Mucosa of descending colon (tissue), 3 donors: Measurements from ENCODE around the gene CDK10. TPM values are rescaled to one million over a fixed set of nuclear protein-coding genes. Genes with fewer than 3 reads are reported as not detected.

ENCODE experiments used
- ATAC-seq: fragments of 200-7000 bp; cut with Tn5 transposase; one replicate; pipeline ENCODE4 v1.9.1; 2020; ENCODE audit warnings: mild to moderate bottlenecking, moderate library complexity
- DNase-seq, 3 donors: peaks; one replicate each; pipeline ENCODE4 v3.0.0-alpha.2; 2020
- H3K36me3 ChIP-seq: fragments of 200-600 bp; one replicate; pipeline ENCODE4 v1.8.0; 2021; ENCODE audit warnings: low read depth, mild to moderate bottlenecking
- H3K4me1 ChIP-seq: fragments of 200-600 bp; one replicate; pipeline ENCODE4 v1.8.0; 2021; ENCODE audit warnings: low read depth, mild to moderate bottlenecking
- H3K4me3 ChIP-seq: fragments of 200-600 bp; one replicate; pipeline ENCODE4 v1.8.0; 2021; ENCODE audit warnings: mild to moderate bottlenecking
- H3K9me3 ChIP-seq: fragments of 200-600 bp; one replicate; pipeline ENCODE4 v1.8.0; 2021; ENCODE audit warnings: mild to moderate bottlenecking
- CTCF ChIP-seq: fragments of 200-600 bp; IDR thresholded peaks from one replicate; pipeline ENCODE4 v1.8.0; 2022; ENCODE audit warnings: antibody characterized with exemption, mild to moderate bottlenecking
- intact Hi-C, 2 donors: fragments of 100-400 bp; cut with DNase I in 1 of 2; cut with micrococcal nuclease in 1 of 2; formaldehyde crosslinking; loops; one replicate each; pipeline versions ENCODE4 v1.11.0 to v1.11.1; 2022; cut with DNase I, micrococcal nuclease
- total RNA-seq, 3 donors: library from RNA; stranded (reverse); fragmentation: NEBNext Ultra II Directional in 2 of 3; extraction: Animal tissue kit (Norgen Biotek cat#: 25700) in 2 of 3; gene quantifications; one replicate each; pipeline versions ENCODE4 v1.2.1 to v1.2.4, GENCODE V29; 2021 to 2023
- donor health status: DM: no; HTN: no; CAD: no; lungs with moderate emphysema.
- donor health status: DM: no; HTN: no; CAD: no.
- donor health status: DM: no; HTN: yes; CAD: no.

The CDK10 gene
- total RNA-seq, 3 donors from 2014 or later, result 90.8 to 163 (median 94.5) TPM

- Histone ChIP-seq H3K4me1 (peaks cover 7% of the 10 kb centered on the region), H3K9me3 (no peaks in the 10 kb centered on the region), H3K4me3 (no peak overlapping the region), H3K36me3 (no peaks in the 10 kb centered on the region)
- ATAC-seq (no peak), DNase-seq (no peak)
- intact Hi-C loops, result loop anchor here in 1 of 2 donors (10.0 kb wide), 1 partner anchor 88 kb away; no protein-coding TSS in a partner anchor
- no peak for TF ChIP-seq CTCF
These were observed 20.2 kb downstream of the CDK10 start for GRCh38 chr16:89706518-89707260.

GRCh38 chr16:89707695-89708094, 21.2 kb downstream of the CDK10 start:
- intact Hi-C loops, result loop anchor here in 1 of 2 donors (10.0 kb wide), 1 partner anchor 87 kb away; no protein-coding TSS in a partner anchor
- Histone ChIP-seq H3K4me3 (no peak overlapping the region), H3K9me3 (no peaks in the 10 kb centered on the region), H3K4me1 (peaks cover 14% of the 10 kb centered on the region), H3K36me3 (no peaks in the 10 kb centered on the region)
- ATAC-seq (no peak), DNase-seq (no peak)
- no peak for TF ChIP-seq CTCF

GRCh38 chr16:89708481-89708931, 22.0 kb downstream of the CDK10 start:
- Histone ChIP-seq H3K36me3 (no peaks in the 10 kb centered on the region), H3K4me1 (peaks cover 14% of the 10 kb centered on the region), H3K9me3 (no peaks in the 10 kb centered on the region), H3K4me3 (no peak overlapping the region)
- ATAC-seq (peak; percentile 75), DNase-seq (peak; percentile 80 to 87 (median 81))
- intact Hi-C loops, result loop anchor here in 1 of 2 donors (10.0 kb wide), 1 partner anchor 86 kb away; no protein-coding TSS in a partner anchor
- no peak for TF ChIP-seq CTCF

GRCh38 chr16:89709166-89709565, 22.7 kb downstream of the CDK10 start:
- Histone ChIP-seq H3K4me3 (no peak overlapping the region), H3K4me1 (peaks cover 14% of the 10 kb centered on the region), H3K9me3 (no peaks in the 10 kb centered on the region), H3K36me3 (no peaks in the 10 kb centered on the region)
- no peak for ATAC-seq
- intact Hi-C loops, result loop anchor here in 1 of 2 donors (10.0 kb wide), 1 partner anchor 86 kb away; no protein-coding TSS in a partner anchor
- DNase-seq, result no peak
- TF ChIP-seq CTCF, result no peak

GRCh38 chr16:89709716-89710432, 23.4 kb downstream of the CDK10 start:
- Histone ChIP-seq H3K9me3 (no peaks in the 10 kb centered on the region), H3K4me3 (no peak overlapping the region), H3K36me3 (no peaks in the 10 kb centered on the region), H3K4me1 (peaks cover 14% of the 10 kb centered on the region)
- ATAC-seq, result no peak
- TF ChIP-seq CTCF, result no peak
- intact Hi-C loops, result loop anchor here in 1 of 2 donors (10.0 kb wide), 1 partner anchor 85 kb away; no protein-coding TSS in a partner anchor
- no peak for DNase-seq
